Measurements from ENCODE around the gene KIF13A.
"Not testable (repeated sequence)": the region's sequence is repeated elsewhere in the genome, so short reads cannot be mapped to it uniquely, and the experiment has no call there.

The KIF13A gene

DNA sequence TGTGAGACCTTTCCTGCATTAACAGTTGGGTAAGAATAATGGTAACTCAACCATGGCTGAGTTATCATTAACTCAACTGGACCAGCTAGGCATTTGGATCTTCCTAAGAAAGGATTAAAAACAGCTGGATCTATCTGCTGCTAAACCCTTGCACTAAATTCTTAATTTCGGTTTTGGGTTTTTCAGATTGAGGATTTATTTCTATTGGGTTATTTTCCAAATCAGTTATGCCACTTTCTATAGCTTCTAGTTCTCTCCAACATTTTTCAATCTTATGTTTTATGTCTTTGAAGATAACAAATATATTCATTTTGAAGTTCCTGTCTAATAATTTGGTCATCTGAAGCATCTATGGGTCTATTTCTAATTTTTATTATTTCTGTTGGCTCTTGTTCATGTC, 92.5 kb downstream of the KIF13A start:
- no peak for DNase-seq

DNA sequence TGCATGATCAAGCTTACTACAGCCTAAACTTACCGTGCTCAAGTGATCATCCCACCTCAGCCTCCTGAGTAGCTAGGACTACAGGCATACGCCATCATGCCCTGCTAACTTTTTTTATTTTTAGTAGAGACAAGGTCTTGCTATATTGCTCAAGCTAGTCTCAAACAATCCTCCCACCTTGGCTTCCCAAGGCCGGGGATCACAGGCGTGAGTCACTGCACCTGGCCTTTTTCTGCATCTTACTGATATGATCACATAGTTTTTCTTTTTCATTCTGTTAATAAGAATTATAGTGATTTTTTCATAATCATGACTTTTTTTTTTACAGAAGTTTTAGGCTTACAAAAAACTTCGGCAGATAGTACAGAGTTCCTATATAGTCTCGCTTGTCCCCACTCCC, 93.2 kb downstream of the KIF13A start:
- no peak for DNase-seq

DNA sequence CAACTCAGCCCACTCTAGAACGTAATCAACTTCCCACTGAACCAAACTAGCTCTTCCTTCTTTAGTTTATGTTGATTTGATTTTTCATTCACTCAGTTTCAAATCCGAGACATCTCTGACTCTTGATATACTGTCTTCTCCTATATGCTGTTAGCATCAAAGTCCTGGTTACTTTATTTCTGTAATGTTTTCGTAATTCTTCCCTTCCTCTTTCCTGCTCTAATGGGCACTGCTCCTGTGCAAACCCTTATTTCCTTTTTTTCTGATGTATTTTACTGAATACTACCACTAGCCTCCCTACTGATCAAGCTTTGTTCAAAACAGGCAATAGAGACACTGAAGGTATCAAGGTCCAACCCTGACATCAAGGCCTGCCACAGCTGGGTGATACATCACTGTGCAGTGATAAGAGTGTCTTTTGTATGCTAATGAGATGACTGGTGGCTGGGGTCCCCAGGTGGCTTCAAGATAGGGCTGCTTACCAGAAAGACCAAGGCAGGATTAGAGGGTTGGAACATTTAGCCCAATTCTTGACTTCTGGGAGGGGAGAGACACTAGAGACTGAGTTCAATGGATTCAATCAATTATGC, 95.2 kb downstream of the KIF13A start:
- no peak for DNase-seq

DNA sequence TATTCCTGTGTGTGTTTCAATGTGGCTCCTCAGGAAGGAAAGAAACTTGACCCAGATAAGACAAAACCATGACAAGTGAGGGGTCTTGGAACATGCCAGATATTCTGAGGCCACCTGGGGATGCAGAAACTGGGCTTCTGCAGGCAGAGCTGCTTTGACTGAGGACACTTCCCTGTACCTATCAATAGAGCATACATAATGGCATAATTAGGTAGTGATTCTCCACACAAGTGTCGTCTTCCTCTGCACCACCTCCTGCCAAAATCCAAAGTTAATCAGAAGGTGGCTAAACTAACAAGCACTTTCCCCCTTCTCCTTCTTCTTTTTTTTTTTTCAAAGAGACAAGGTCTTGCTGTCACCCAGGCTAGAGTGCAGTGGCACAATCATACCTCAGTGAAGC, 97.1 kb downstream of the KIF13A start:
- DNase-seq = no peak

DNA sequence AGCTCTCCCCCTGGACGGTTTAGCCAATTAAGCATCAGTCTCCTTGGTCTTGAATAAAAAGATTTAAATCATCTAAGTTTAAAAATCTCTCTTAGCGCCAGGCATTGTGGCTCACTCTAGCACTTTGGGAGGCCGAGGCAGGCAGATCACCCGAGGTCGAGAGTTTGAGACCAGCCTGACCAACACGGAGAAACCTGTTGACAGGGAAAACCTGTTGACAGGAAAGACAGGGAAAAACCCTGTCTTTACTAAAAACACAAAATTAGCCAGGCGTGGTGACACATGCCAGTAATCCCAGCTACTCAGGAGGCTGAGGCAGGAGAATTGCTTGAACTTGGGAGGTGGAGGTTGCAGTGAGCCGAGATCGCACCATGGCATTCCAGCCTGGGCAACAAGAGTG, 97.7 kb downstream of the KIF13A start:
- DNase-seq = not testable (repeated sequence)

DNA sequence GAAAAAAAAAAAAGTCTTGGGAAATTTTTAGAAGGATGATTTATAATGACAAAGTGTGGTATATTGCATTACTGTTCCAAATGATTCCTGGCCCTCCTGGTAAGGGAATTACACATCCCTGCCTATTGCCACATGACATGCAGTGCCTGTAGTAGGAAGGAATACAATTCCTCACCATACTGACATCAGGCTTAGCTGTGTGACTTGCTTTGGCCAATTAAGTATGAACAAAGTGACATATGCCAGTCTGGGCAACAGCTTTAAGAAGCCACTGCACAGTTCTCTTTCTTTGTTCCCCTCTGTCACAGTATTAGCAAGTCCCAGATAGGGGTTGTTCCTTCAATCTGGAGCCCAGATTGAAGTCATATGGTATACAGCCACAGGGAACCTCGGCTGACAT, 100.5 kb downstream of the KIF13A start:
- DNase-seq = no peak

DNA sequence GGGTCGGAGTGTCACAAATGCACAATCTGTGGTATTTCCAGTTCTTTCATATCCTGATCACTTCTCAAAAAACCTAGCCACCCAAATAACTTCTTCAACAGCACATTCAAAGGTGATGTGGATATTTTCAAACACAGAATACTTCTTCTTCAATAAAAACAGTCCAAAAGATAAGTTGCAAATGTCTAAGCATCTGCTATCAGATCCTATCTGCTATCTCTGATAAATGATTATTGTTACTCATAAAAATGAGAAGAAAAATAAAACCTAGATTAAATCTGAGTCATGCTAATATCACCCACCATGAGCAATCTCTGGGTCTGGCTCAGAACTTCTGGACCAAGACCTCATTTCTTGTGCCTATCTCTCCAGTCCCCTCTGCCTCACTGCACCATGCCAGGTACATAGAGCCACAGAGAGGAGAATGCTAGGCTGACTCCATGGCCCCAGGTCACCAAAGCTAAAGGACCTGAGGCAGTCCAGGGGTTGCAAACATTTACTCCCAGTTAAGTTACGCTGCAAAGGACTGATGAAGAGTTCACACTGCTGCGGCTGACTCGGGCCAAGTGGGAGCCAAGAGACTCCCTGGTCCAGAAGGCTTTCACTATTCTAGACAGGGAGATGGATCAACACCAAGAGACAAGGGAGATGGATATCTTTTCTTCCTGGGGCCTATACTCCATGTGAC, 101.4 kb downstream of the KIF13A start:
- no peak for DNase-seq

DNA sequence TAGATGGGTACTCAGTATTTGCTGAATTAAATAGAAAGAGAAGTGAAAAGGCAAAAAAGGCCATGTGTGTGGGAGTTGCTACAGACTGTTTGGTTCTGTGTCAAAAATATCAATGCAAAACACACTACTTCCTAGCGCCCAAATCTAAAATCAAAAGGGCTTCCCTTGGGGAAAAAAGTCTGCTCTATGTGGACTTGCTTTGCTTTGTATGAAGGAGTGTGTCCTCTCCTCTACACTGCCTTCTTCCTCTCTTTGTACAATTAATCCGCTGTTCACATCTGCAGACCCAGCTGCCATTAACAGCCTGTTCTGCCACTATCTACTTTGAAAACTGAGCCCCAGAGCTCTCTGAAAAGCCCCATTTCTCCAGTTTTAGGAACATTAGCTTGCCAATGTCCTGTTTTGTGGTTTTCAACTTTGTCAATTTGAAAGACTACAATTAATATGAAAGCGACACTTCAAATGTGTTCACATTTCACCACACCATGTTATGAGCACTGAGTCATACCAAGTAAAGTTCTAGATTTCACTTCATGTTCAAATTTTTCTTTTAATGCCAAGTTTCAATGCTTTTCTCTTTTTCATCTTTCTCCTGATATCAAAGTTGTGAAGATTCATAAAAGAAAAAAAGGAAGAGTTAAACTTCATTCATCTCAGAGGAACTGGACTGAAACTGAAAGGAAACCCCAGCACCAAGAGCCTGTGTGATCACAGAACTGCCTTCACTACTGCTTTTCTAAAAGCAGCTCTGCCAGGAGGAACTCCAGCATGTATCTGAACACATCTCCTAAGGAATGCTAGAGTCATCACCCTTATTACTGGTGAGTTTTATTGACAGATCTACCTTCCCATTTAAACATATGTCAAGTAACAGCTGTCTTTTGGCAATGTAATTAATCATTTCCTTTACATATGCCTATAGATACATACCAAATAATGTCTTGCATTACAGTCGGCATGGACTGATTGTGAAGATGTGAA, 102.6 kb downstream of the KIF13A start:
- DNase-seq = no peak

DNA sequence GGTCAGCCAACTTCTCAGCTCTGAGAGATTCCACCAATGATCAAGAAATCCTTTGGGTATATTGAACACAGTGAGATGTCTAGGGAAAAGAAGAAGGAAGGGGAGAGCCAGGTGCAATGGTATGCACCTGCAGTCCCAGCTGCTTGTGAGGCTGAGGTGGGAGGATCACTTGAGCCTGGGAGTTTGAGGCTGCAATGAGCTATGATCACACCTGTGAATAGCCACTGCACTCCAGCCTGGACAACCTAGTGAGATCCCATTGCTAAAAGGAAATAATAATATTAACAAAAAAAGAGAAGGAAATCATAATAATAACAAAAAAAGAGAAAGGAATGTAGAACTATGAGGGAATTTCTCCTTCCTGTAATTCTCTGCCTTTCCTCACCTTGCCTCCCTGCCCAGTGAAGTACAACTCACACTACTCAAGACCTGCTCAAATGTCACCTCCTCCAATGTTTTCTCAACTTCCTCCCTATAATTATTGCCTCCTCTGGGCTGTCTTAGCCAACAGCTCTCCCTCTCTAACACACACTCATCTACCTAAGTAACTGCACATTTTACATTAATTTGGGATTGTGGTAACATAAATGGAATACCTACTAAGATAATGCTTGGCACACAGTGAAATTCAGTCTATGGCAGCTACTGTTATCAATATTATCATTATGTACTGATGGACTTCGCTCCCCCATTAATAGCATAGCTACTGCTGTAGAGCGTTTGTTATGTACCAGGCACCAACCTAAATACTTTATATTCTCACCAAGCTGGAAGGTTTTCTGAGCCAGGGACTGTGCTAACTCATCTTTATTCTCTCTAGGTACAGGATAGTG, 103.6 kb downstream of the KIF13A start:
- DNase-seq = no peak

DNA sequence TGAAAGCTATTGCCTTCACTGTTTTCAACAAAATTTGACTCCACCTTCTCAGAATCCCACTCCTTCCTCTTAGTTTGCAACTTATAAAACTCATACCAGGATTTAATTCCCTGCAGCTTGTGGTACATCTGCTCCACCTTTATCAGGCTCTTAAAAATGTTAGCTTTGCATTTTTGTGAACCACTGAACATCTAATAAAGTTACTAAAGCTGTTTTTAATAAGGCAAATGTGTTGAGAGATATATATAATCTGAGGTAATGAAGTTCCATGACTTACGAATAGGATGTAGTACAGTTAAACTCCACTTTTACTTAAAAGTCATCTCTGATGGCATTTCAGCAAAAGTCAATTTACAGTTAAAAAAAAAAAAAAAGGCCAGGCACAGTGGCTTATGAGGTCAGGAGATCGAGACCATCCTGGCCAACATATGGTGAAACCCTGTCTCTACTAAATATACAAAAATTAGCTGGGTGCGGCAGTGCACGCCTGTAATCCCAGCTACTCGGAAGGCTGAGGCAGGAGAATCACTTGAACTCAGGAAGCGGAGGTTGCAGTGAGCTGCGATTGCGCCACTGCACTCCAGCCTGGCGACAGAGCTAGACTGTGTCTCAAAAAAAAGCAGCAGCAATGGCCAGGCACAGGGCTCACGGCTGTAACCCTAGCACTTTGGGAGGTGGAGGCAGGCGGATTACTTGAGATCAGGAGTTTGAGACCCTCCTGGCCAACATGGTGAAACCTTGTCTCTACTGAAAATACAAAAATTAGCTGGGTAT, 106.2 kb downstream of the KIF13A start:
- no peak for DNase-seq

DNA sequence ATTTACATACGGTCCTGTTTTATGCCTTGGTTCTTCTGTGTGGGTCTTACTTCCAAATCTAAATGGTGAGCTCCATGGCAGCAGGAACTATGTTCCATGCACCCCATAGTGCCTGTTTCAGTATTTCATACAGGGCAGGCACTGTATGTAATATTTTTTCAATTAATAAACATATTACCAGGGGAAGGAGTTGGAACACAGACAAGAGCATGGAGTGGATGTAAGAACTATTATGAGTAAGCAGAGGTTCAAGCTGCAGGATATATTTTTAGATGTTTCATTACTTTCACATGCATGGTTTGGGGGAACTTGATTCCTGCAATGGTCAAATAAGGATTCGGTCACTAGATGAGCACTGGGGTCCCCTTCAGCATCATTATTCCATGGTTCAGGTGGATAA, 108.3 kb downstream of the KIF13A start:
- no peak for DNase-seq

DNA sequence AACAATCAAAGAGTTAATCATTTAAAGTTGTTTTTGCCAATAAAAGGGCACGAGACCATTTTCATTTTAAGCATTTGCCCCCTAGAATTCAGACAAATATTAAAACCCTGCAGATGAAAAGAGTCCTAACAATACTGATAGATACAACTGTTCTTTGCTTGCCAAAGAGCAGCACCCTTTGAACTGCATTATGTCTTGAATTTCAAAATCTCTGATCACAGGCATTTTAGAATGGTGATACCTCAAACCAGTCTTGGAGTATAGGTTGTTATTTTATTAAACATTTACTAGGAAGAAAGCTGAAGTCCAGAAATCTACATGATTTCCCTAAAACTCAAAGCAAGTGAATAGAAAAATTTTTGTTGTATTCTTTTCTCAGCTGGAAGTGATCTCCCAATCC, 108.7 kb downstream of the KIF13A start:
- DNase-seq = no peak

DNA sequence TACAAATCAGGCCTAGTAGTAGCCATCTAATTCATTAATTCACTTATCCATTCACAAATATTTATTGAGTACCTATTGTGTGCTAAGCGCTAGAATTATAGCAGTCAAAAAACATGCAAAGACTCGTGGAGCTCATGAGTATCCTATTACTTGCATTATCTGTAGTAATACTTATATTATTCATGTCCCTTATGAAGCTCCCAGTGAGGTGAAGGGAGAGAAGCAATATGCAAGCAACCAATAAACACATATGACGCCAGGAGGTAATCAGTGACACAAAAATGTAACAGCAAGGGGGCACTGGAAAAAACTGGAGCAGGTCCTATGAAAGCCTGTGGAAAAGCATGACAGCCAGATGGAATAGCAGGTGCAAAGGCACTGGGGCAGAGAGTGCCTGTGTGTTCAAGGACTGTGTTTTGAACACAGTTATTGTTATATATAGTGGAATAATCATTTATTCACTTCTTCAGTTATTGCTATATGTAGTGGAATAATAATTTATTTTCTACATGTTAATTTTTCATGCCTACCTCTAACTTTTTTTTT, 109.5 kb downstream of the KIF13A start:
- DNase-seq = no peak

DNA sequence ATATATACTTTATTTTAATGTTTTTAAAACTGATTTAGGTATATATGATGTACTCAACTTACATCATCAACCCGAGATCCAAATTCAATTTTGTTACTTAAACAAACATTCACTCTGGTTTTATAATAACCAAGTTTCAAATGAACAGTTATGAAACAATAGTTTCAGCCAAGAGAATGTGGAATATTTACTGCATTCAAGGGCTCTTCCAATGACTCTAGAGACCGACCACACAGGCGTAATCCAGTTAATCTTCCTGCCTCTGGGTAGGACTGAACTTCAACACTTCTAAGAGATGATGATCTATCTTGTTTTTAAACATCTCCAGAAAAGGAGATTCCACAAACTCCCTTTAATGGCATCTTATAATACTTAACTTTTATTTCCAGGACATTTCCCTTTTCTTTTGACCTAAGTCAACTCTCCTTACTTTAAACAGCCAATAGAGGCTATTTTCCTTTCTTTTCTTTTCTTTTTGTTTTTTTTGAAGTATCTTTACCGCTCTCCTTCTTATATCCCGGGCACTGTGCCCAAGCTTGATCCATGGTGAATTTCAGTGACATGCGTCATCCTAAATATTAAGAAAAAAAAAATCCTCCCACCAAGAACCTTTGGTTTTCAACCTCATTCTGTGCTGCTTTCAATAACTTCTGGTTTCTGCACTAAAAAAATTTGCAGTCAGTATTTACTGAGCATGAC, 110.1 kb downstream of the KIF13A start:
- DNase-seq = no peak

DNA sequence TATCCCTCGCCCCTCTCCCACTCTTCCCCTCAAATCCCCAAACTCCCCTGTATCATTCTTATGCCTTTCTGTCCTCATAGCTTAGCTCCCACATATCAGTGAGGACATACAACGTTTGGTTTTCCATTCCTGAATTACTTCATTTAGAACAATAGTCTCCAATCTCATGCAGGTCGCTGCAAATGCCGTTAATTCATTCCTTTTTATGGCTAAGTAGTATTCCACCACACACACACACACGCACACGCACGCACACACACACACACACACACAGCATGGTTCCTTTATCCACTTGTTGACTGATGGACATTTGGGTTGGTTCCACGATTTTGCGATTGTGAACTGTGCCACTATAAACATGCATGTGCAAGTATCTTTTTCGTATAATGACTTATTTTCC, 112.7 kb downstream of the KIF13A start:
- no peak for DNase-seq

DNA sequence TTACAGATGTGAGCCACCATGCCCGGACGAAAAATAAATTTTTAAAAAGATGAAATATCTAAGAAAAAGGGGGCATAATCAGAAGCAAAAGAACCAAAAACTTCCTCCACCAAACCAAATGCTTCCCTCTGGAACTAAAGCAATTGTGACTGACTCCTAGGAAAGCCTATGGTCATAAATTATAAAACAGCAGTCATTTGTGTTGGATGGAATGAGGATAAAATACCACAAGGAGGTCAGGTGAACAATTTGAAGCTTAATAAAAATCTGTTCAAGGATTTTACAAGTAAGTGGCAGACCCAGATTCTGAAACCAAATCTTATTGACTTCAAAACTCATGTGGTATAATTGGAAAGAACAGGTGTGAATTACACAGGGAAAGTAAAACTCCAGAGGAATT, 114.5 kb downstream of the KIF13A start:
- no peak for DNase-seq

DNA sequence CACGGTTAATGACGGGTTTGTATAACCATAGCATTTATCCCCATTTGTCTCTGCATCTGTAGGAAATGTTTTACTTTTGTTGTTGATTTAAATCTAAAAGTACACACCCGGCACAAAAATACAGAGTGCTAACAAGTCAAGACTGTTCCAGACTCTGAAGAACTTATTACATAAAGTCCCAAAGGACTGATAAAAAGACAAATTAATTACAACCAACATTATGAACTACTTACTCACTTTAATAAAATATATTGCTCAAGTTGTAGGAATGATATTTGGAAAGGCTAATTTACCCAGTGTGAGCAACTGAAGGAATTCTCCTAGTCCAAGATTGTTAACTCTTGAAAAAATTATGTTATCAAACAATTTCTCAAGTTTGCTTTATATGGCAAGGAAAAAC, 115.6 kb downstream of the KIF13A start:
- DNase-seq = no peak

DNA sequence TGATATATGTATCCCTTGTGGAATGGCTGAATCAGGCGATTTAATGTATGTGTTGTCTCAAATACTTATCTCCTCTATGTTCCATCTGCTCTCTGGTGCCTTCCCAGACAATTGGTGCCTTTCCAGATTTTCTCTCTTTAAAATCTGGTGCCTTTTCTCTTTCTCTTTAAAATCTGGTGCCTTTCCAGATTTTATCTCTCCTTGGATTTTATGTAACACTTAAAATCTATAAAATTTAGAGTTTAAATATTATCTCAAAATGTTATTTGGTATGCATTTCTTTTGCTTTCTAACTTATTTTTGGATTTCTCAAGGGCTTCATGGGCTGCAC, 116.3 kb downstream of the KIF13A start:
- no peak for DNase-seq

DNA sequence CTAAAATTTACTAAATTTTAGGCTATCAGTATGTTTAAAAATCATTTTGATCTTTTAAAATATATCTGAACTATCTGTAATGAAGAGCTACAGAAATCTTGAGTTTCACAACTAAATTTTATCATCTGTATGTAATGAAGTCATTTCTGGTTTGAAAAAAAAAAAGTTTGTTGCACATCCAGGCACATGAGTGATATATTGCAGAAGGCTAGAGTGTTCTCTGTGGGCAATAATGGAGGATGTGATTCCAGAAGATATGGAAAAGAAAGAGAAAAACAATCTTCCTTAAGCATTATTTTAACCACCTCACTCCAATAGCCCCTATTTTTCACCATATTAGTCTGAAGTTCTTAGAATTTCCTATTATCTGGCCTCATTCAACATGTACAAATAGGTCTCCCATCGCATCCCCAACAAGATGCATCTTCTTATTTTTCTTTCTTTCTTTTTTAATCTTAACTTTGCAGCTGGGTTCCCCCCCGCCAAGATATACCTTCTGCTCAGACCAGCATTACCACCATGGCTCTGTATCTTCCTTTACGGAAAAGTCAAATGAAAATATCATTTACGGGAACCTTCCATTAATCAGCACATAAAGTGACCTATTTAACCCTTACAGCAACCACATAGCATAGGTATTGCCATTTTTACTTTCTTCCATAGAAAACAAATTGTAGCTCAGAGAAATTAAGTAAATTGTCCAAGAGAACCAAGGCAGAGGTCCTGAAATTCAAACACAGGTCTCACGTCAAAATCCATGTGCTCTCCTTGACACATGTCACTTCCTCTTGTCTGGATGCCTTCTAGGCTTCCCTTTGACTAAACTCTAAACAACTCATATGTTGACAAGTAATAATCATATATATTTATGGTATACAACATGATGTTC, 116.9 kb downstream of the KIF13A start:
- DNase-seq = no peak

DNA sequence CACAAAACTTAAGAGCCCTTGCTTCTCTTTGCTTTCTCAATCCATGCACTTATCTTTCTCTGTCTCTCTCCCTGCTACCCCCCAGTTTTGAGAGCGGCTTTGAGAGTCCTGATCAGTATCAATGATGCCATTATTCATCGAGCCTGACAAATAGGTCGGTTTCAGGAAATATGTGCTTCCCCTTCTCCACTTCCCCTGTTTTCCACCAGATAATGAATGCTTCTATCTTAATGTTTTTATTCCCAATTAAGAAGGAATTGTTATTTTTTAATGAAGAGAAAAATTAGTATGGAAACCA, 117.7 kb downstream of the KIF13A start:
- no peak for DNase-seq

All from NCI-H2081 treated with DMSO at 0.1 percent for 48 hours (cell line).